Activated T-helper 1 cell treated with Interleukin-2 at 50 U/mL for 16 hours (primary cell): ENCODE measurements around the gene GSAP.

Experiments
- DNase-seq: peaks from one replicate; pipeline ENCODE4 v3.0.0-alpha.2; 2020; ENCODE audit warnings: low read depth

GSAP gene

GRCh38 chr7:77409005-77409738 is 7.0 kb downstream of the GSAP start:
- DNase-seq = no peak

GRCh38 chr7:77407906-77408305 is 8.2 kb downstream of the GSAP start:
- no peak for DNase-seq

DNA sequence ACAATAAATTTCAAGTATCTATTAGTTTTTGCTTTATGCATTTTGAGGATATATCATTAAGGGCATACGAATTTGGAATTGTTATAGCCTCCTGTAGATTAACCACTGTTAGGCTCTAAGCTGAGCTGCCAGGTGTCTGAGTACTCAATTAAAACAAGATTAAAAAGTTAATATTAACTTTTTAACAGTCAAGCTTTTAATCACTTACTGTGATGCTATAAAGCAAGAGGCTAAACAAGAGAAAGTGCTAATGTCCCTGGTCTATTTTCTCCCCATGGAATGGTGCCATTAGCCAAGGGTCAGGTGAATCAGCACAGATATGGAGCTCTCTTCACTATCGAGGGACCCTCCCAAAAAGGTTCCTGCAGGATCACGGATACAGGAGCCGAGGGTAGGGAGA is 9.7 kb downstream of the GSAP start:
- no peak for DNase-seq

DNA sequence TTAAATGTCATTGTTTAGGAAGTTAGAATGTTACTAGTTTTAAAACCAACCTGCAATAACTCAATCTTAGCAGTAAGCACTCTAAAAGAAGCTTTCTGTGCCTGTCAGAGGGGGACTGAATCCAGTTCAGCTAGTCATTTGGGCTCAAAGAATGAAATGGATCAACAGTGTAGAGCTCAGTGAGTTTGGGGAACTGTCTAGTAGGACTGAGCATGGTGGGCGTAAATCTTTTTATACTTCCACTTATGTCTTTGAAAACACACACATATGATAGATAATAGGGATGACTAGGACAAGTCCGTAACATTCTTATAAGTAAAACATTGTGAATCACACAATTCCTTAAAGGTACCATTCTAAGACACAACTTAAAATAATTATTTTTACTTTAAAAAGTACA is 11.5 kb downstream of the GSAP start:
- no peak for DNase-seq

- no peak for DNase-seq
Observed at GRCh38 chr7:77403957-77404356, 12.2 kb downstream of the GSAP start.

DNA sequence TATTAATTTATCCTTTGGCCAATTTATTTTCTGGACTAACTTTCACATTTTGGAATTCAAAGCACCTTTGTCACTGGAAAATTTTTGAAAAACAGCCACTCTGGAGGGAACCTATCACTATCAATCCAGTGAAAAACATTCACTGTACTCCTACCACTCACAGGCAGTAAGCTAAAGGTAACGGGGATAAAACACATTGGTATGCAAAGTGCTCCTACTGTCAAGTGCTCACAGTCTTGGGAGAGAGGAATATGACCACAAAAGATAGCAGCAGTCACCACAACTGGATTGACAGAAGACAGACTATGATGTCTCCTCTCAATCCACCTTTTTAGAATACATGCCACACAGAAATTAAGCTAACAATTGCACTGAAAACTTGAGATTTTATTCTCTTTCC is 13.3 kb downstream of the GSAP start:
- DNase-seq = no peak

GRCh38 chr7:77401002-77401401 is 15.1 kb downstream of the GSAP start:
- DNase-seq = no peak

DNA sequence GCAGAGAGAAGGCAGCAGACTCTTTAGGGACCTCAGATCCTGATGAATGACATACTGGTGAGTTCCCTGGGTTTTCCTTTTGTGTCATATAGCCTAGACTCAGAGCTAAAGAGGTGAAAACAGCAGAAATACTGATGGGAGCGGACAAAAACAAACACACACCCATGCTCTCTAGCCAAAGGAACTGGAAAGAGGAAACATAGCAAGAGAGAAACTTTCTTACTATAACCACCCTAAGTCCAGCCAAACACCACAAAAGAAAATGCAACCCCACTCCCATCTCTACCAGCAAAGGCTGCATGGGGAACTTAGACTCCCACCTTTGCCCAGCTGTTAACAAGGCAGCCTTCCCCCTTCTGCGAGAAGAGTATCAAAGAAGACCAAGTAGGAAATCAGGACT is 16.3 kb downstream of the GSAP start:
- DNase-seq = no peak

GRCh38 chr7:77396894-77397547 is 19.1 kb downstream of the GSAP start:
- DNase-seq = no peak

- DNase-seq = no peak
Observed at GRCh38 chr7:77395626-77396025, 20.5 kb downstream of the GSAP start.

DNA sequence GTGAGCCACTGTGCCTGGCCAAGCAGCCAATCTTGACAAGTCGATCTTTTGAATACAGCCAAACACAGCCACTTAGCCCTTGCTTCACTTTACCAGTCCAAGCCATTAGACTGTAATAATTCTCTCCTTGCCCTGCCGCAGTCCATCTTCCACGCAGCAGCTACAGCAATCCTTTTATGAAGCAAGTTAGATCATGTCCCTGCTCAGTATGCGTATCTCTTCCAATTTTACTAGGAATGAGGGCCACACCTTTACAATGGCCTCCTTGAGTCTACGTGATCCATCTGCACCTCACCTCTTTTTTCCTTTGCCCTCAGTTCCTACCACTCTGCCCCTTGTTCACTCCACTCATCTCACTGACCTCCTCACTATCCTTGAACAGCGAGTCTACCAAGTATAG is 22.2 kb downstream of the GSAP start:
- no peak for DNase-seq

- no peak for DNase-seq
Observed at GRCh38 chr7:77393261-77393660, 22.9 kb downstream of the GSAP start.

DNA sequence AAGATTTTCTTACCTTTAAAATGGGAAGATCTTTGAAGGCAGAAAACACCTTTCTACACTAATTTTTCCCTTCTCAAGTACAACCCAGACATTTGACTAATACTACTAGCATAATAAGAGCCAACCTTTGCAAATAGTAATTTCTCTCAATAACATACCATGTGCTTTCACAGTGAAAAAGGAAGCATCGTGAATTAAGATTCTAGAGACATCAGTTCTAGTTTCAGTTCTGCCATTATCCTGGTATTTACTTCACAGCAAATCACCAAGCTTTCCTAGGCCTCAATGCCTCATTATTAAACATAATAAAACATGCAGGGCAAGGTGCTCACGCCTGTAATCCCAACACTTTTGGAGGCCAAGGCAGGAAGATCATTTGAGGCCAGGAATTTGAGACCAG is 24.9 kb downstream of the GSAP start:
- no peak for DNase-seq

- DNase-seq = no peak
Observed at GRCh38 chr7:77388055-77388641, 28.0 kb downstream of the GSAP start.

GRCh38 chr7:77386165-77386822 is 29.9 kb downstream of the GSAP start:
- DNase-seq = no peak

DNA sequence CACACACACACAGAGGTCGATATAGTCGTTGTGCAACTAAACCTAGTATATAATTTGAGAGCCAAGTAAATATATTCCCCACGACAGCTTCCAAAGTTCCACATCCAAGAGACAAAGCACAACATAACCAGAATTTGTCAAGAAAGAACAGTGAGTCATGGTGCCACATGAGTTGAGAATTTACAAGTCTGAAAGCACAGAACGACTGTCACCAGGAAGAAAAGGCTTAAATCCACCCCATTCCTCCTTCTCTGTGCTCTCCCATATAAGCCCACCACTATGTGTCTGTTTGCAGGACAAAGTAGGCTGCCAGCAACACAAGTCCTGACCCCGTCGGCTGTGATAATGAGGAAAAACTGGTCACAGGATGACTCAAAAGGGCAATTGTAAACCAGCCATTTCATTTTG is 32.8 kb downstream of the GSAP start:
- DNase-seq = no peak

- no peak for DNase-seq
Observed at GRCh38 chr7:77382532-77382931, 33.6 kb downstream of the GSAP start.

- no peak for DNase-seq
Observed at GRCh38 chr7:77378584-77378983, 37.6 kb downstream of the GSAP start.

- no peak for DNase-seq
Observed at GRCh38 chr7:77370606-77371005, 45.5 kb downstream of the GSAP start.

- DNase-seq = no peak
Observed at GRCh38 chr7:77368974-77369373, 47.2 kb downstream of the GSAP start.

DNA sequence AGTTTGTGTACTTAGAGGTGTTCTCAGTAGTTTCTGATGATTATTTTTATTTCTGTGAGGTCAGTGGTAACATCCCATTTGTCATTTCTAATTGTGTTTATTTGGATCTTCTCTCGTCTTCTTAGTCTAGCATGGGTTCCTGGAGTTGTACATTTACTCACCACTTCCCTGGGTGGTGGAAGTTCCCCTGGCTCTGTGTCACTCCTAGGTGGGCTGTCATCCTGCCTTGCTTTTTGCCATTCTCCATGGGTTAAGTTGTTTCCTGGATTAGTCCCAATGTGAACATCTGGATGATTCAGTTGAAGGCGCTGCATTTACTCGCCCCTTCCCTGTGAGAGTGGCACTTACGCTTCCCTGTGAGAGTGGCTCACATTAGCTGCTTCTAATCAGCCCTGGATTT is 48.2 kb downstream of the GSAP start:
- no peak for DNase-seq

GRCh38 chr7:77362905-77363304 is 53.2 kb downstream of the GSAP start:
- DNase-seq = no peak

DNA sequence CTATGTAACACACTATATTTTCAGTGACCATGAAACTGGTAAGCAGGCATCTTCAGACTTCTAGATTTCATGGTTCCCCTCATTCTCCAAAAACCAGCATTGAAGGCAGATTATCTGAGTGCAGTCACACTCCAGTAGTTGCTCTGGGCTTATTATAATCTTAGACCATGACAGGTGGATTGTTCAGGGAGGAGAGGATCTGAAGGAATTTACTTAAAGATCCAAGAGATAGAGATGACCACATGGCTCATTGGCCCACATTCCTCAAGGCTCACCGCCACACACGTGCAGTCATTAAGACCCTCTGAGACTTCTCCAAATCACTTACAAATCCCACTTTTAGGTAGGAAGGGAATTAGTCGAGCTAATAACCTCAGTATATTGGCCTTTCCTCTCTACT is 55.2 kb downstream of the GSAP start:
- DNase-seq = no peak
